Esophagus muscularis mucosa (tissue), 4 donors: ENCODE measurements around the gene SLCO3A1.

Experiments
- EP300 ChIP-seq: sonication (generic); formaldehyde crosslinking; IDR thresholded peaks from one replicate; pipeline ENCODE4 v1.6.1; 2017; ENCODE audit warnings: antibody characterized with exemption
- POLR2A ChIP-seq: fragments of 450-650 bp; IDR thresholded peaks from one replicate; pipeline ENCODE4 v1.6.1; 2017; ENCODE audit warnings: antibody characterized with exemption, moderate library complexity, mild to moderate bottlenecking, low read depth
- POLR2AphosphoS5 ChIP-seq, 2 donors: sonication (generic); formaldehyde crosslinking; IDR thresholded peaks; one replicate each; pipeline ENCODE4 v1.6.1; 2017; ENCODE audit warnings: antibody characterized with exemption in 2 of 2
- TF ChIP-seq, protein P1 (sequence below), 3 experiments: fragments of 200-600 bp in 2 of 3; fragments of 450-650 bp in 1 of 3; sonication (generic) in 2 of 3; IDR thresholded peaks; one replicate each; pipeline ENCODE4 v1.5.1; 2017 to 2019; ENCODE audit warnings: antibody characterized with exemption in 3 of 3, mild to moderate bottlenecking in 2 of 3, moderate library complexity in 1 of 3

DNA sequence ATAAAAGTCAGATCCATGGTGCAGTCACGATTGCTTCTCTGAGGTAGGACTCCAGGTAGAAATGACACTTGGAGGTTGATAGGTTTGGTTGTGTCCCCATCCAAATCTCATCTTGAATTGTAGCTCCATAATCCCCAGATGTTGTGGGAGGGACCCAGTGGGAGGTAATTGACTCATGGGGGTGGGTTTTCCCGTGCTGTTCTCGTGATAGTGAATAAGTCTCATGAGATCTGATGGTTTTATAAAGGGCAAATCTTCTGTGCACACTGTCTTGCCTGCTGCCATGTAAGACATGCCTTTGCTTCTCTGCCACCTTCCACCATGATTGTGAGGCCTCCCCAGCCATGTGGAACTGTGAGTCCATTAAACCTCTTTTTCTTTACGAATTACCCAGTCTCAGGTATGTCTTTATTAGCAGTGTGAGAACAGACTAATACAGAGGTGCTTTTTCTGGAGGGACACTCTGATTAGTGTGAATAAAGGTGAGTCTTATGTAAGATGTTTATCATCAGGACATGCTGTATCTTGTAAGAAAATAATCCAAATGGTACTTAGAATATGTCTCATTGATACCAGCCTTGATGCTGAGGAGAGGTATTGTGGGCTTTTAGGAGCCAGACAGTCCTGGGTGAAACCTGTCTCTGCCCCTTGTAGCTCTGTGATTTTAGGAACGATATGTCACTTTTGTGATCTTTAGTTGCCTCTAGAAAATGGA, 43.0 kb downstream of the SLCO3A1 start:
- TF ChIP-seq, protein P1, sequence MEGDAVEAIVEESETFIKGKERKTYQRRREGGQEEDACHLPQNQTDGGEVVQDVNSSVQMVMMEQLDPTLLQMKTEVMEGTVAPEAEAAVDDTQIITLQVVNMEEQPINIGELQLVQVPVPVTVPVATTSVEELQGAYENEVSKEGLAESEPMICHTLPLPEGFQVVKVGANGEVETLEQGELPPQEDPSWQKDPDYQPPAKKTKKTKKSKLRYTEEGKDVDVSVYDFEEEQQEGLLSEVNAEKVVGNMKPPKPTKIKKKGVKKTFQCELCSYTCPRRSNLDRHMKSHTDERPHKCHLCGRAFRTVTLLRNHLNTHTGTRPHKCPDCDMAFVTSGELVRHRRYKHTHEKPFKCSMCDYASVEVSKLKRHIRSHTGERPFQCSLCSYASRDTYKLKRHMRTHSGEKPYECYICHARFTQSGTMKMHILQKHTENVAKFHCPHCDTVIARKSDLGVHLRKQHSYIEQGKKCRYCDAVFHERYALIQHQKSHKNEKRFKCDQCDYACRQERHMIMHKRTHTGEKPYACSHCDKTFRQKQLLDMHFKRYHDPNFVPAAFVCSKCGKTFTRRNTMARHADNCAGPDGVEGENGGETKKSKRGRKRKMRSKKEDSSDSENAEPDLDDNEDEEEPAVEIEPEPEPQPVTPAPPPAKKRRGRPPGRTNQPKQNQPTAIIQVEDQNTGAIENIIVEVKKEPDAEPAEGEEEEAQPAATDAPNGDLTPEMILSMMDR (IDR thresholded peaks at IDR 0.05) = no peak
- TF ChIP-seq POLR2AphosphoS5 (IDR thresholded peaks at IDR 0.05) = no peak
- TF ChIP-seq POLR2A = no peak
- no peak for TF ChIP-seq EP300
